NCI-H1417 (cell line): ENCODE results near the gene PPA2.

ENCODE experiments used
- DNase-seq, 3 experiments: peaks; one replicate each; lab custom pipeline; 2025; lab: John Stamatoyannopoulos, UW

Gene PPA2

GRCh38 chr4:105392858-105393257, 81.0 kb downstream of the PPA2 start:
- DNase-seq, result no peak

GRCh38 chr4:105389167-105389566, 84.7 kb downstream of the PPA2 start:
- no peak for DNase-seq

GRCh38 chr4:105387466-105387865, 86.4 kb downstream of the PPA2 start:
- no peak for DNase-seq

- peak in 1 of 3 experiments; percentile 7 for DNase-seq
Measured at GRCh38 chr4:105386012-105386411, 87.8 kb downstream of the PPA2 start.

GRCh38 chr4:105374071-105374470, 99.8 kb downstream of the PPA2 start:
- no peak for DNase-seq

- DNase-seq, result no peak
Measured at GRCh38 chr4:105373324-105373723, 100.5 kb downstream of the PPA2 start.

- DNase-seq, result no peak
Measured at GRCh38 chr4:105369988-105370387, 103.9 kb downstream of the PPA2 start.

GRCh38 chr4:105361053-105361452, 112.8 kb downstream of the PPA2 start:
- DNase-seq, result no peak

GRCh38 chr4:105357258-105357980, 116.4 kb downstream of the PPA2 start:
- no peak for DNase-seq

- no peak for DNase-seq
Measured at GRCh38 chr4:105356194-105356593, 117.7 kb downstream of the PPA2 start.

GRCh38 chr4:105352826-105353225, 121.0 kb downstream of the PPA2 start:
- DNase-seq, result no peak

GRCh38 chr4:105351861-105352260, 122.0 kb downstream of the PPA2 start:
- DNase-seq, result no peak

- peak in 1 of 3 experiments; percentile 43 for DNase-seq
Measured at GRCh38 chr4:105350859-105351490, 122.9 kb downstream of the PPA2 start.

GRCh38 chr4:105348719-105349118, 125.1 kb downstream of the PPA2 start:
- DNase-seq, result no peak

GRCh38 chr4:105346869-105347268, 127.0 kb downstream of the PPA2 start:
- DNase-seq, result no peak

GRCh38 chr4:105345838-105346237, 128.0 kb downstream of the PPA2 start:
- DNase-seq, result no peak

GRCh38 chr4:105345358-105345757, 128.5 kb downstream of the PPA2 start:
- DNase-seq, result no peak

- no peak for DNase-seq
Measured at GRCh38 chr4:105344141-105344540, 129.7 kb downstream of the PPA2 start.

GRCh38 chr4:105343146-105343931, 130.5 kb downstream of the PPA2 start:
- peak in 2 of 3 experiments; percentile 12 to 72 for DNase-seq

GRCh38 chr4:105329081-105329480, 144.8 kb downstream of the PPA2 start:
- no peak for DNase-seq

- DNase-seq, result no peak
Measured at GRCh38 chr4:105327956-105328355, 145.9 kb downstream of the PPA2 start.

GRCh38 chr4:105327222-105327621, 146.6 kb downstream of the PPA2 start:
- no peak for DNase-seq
